Ovary (tissue), 3 donors: ENCODE data around the gene B3GNT5.

ENCODE experiments used
- EP300 ChIP-seq: sonication (generic); formaldehyde crosslinking; IDR thresholded peaks from one replicate; pipeline ENCODE4 v1.6.1; 2017; ENCODE audit warnings: antibody characterized with exemption
- POLR2A ChIP-seq: fragments of 450-650 bp; IDR thresholded peaks from one replicate; pipeline ENCODE4 v1.6.1; 2017; ENCODE audit warnings: antibody characterized with exemption, mild to moderate bottlenecking, moderate library complexity
- TF ChIP-seq, protein P1 (sequence below), 3 donors: fragments of 450-650 bp in 2 of 3; fragments of 200-600 bp in 1 of 3; IDR thresholded peaks; one replicate each; pipeline versions ENCODE4 v1.5.1 to v1.8.0; 2016 to 2022; ENCODE audit warnings: antibody characterized with exemption in 3 of 3, mild to moderate bottlenecking in 1 of 3
- donor health status: DM: no; HTN: no; CAD: no.

DNA sequence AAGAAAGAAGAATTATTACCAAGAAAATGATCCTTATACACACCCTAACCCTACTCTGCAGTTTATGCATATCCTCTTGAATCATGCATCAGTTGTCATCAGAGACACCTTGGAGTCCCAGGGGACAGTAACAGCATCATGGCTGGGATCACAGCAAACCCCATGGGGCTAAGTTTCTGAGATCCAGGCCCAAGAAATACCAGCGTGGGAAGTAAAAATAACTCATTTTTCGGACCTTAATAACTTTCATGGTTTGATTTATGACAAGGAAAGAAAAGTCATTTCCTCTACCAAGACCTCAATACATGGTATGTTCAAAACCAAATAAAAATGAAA, 38.8 kb upstream of the B3GNT5 start:
- TF ChIP-seq, protein P1, sequence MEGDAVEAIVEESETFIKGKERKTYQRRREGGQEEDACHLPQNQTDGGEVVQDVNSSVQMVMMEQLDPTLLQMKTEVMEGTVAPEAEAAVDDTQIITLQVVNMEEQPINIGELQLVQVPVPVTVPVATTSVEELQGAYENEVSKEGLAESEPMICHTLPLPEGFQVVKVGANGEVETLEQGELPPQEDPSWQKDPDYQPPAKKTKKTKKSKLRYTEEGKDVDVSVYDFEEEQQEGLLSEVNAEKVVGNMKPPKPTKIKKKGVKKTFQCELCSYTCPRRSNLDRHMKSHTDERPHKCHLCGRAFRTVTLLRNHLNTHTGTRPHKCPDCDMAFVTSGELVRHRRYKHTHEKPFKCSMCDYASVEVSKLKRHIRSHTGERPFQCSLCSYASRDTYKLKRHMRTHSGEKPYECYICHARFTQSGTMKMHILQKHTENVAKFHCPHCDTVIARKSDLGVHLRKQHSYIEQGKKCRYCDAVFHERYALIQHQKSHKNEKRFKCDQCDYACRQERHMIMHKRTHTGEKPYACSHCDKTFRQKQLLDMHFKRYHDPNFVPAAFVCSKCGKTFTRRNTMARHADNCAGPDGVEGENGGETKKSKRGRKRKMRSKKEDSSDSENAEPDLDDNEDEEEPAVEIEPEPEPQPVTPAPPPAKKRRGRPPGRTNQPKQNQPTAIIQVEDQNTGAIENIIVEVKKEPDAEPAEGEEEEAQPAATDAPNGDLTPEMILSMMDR (IDR thresholded peaks at IDR 0.05), result no peak
- TF ChIP-seq EP300 (no peak), POLR2A (no peak)
